Measurements from ENCODE around the gene ACTG2.

Gene ACTG2

DNA sequence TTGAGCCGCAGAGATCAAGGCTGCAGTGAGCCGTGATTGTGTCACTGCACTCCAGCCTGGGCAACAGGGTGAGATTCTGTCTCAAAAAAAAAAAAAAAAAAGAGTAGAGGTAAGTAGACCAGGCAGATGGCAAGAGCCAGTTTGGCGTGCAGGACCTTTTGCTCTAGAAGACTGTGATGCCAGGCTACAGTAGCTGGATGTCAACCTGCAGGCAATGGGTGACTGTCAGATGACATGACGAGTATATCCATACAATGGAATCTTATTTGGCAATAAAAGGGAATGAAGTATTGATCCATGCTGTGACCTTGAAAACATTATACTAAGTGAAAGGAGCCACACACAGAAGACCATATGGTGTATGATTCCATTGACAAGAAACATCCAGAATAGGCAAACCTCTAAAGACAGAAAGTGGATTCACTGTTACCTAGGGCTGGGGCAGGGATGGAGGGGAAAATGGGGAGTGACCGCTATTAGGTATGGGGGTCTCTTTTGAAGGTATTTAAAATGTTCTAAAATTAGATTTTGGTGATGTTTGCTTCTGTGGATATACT, 22.7 kb downstream of the ACTG2 start:
- DNase-seq: no peak

DNA sequence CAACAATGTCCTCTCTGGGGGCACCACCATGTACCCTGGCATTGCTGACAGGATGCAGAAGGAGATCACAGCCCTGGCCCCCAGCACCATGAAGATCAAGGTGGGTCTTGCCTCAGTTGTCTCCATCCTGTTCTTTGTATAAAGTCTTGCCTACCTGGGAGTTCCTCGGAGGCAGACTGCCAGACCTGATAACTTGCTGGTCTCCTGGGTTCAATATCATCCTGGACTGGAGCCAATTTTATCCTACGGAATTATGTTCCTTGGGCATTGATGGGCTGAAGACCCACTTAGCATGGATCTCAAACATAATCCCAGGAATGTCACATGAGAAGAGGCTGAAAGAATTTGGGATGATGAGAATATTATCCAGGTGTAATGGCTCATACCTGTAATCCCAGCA, 23.9 kb downstream of the ACTG2 start:
- no peak for DNase-seq

DNA sequence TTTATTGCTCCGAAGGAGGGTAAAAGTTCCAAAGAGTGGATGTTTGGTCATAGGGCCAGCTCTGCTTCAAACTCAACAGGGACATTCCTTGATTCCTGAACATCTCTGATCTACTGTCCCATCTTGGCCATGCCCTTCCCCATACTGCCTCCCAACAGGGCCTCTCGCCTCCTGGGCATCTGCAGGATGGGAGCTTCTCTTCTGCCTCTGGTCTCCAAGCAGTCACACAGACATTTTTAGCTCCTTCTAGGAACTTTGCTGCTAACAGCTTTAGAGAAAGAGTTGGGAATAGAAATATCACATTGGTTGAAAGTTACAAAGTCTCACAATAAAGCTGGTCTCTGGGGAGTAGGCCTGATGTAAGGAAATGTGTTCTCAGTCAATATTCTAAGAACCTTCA, 24.5 kb downstream of the ACTG2 start:
- no peak for DNase-seq

DNA sequence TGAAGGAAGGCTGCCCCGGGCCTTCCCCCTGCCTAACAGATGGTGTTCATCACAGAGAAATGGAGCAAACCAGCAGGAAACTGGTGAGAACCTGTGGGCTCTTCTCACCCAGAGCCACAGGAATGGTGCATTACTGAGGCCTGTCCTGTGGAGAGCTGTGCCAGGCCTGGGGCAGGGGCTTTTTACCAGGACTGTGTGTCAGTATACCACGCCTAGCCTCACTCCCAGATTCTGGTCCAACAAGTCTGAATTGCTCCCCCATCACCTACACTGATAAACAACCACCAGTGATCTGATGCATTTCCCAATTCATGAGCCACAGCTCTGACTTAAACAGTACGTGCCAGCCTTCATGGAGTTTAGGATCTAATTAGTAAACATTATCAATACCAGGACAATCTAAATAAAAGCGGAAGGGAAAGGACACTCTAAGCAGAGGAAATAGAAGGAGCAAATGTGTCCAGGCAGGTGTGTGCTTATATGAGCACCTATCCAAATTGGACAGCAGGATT, 24.9 kb downstream of the ACTG2 start:
- no peak for DNase-seq

DNA sequence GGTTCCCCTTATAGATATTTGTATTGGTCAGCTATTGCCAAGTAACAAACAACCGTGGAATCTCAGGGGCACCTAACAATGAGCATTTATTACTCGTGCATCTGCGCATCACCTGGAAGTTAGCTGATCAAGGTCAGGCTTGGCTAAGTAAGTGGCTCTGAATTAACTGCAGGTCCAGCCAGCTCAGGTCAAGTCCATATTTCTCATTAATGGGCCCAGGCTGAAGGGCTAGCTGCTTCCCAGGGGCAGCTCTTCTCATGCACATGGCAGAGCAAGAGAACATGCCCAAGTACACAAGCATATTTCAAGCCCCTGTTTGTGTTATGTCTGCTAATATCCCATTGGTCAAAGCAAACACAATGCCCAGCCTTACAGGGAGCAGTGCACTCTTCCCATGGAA, 26.0 kb downstream of the ACTG2 start:
- no peak for DNase-seq

DNA sequence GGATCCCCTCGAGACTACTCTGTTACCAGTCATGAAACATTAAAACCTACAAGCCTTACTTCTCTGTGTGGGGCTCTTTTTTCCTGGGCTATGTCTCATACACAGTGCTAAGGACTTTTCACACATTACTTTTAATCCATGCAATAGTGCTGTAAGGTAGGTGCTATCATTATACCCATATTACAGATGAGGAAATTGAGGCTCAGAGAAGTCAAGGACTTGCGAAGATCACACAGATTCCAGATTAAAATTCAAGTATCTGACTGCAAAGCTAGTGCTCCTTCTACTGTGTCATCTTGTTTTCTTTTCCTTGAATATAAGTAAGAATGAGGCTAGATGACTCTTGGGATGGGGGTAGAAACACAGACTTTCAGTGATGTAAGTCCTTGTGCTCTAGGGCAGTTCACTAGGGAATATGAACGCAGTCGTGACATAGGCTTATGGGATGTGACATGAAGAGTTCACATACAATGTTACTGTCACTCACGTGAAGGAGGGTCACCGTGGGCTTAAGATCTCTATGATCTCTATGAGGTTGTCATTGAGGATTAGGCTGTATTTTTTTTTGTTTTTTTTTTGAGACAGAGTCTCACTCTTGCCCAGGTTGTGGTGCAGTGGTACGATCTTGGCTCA, 26.9 kb downstream of the ACTG2 start:
- DNase-seq: no peak

DNA sequence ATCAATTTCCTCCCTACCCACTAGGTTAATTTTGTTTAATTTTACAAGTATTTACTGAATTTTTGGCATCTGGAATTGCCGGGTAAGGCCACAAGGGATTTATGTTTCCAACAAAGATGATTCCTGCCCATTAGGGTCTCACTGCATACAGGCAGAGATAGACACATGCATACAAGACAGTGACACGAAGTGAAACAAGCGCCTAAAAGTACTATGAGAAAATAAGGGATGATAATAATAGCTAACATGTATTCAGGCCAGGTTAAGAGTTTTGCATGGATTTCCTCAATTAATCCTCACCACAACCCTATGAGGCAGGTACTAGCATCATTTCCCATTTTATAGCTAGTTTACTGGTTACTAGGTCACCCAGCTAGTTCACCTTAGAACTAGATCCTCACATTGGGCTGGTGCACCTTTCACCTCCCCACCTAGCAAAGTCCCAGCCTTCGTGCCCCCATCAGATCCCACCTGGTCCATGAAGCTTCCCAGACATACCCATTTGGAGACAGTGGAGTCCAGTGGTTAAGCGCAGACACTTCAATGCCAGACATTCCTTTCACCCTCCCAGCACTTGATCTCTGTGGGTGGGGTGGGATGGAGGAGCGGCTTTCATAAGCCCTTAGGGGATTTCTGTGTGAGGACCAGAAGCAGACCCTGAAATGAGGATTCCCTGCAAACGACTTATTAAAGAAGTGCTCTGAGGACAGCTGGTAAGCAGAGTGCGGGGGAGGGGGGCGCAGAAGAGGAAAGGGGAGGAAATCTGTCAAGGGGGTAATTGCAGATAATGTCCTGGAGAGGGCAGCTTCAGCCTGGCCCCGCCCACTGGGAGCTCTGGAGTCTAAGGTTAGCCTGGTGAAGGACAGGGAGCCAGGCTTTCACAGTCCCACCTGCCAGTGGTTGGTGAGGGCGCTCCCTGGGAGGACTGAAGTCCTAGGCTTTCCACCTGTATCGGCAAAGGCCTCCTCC, 28.1 kb downstream of the ACTG2 start:
- DNase-seq: no peak

DNA sequence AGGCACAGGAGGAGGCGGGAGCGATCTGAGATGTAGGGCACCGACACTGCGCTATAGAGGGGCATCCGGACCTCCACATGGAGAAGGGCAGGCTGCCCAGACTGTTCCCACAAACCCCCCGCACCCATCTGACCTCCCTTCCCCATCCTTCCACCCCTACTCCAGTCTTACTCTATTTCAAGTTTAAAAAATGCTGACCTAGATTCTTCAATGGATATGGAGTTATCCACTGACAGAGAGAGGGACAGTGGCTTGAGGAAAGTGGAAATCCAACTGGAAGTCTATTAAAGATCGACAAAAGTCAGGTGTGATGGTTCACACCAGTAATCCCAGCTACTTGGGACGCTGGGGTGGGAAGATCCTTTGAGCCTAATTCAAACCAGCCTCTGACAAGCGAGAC, 28.8 kb downstream of the ACTG2 start:
- no peak for DNase-seq

DNA sequence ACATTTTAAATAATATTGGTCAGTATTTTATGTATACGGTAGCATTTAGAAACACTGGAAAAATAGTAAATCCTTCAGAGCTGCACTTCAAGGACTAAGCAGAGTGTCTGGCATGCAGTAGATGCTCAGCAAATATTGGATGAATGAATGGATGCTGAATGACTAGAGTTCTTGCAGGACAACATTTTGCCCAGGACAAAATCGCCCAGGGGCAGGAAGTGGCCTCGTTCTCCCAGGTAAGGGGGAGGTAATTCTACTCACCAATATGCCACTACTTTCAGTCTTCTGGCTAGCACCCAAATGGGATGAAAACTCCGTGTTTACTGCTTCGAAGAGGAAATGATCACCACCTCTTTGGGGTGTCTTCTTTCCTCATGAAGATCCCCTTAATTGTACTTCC, 29.9 kb downstream of the ACTG2 start:
- DNase-seq: no peak

DNA sequence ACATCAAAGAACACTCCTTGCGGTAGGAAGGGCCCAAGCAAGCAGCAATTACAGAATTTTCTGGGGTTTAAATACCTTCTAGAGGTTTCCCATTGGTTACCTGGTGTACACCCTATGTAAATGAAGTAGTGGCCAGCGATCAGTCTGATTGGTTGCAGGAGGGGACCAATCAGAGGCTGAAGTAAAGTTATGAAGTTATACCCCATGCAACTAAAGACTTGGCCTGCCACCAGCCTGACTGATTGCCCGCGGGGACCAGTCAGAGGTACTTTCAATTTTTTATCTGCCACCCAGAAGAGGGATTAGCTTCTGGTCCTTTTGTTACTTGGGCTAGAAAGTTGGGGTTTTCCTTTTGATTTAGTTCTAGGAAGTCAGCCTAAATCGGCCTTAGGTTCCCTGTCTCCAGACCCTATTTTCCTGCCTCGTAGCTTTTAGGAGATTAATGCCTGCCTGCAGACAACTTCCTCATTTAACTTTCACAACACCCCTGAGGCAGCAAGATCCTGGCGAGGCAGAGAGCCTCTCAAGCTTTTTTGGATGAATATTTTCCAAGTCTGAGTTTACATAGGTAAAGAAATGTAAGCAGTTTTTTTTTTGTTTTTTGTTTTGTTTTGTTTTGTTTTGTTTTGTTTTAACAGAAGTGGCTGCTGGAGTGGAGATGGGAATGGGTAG, 32.4 kb downstream of the ACTG2 start:
- no peak for DNase-seq

DNA sequence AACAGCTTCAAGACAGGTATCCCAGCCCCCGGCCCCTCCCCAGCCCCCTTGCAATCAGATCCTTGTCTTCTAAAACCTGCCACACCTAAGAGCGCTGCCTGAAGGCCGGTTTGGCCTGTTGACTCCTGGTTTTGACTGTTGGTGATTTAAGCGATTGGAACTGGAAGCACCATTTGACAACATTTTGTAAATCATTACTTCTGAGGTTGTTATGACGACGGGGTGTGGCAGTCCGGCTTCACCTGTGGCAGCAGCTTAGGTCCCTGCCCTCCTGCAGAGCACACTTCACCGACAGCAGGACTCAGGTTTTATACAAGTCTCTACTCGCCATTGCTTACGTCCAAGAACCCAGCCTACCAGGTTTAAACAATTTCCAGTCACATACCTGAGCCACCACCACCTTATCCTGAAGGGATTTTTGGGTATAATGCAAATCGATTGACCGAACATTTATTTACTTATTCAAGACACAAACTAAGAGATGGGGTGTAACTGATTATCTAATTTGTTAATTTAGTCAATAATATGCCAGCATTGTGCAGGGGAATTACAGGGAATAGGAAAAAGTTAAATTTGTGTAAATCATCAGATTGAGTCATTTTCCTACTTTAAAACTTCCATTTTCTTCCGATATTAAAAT, 33.2 kb downstream of the ACTG2 start:
- no peak for DNase-seq

DNA sequence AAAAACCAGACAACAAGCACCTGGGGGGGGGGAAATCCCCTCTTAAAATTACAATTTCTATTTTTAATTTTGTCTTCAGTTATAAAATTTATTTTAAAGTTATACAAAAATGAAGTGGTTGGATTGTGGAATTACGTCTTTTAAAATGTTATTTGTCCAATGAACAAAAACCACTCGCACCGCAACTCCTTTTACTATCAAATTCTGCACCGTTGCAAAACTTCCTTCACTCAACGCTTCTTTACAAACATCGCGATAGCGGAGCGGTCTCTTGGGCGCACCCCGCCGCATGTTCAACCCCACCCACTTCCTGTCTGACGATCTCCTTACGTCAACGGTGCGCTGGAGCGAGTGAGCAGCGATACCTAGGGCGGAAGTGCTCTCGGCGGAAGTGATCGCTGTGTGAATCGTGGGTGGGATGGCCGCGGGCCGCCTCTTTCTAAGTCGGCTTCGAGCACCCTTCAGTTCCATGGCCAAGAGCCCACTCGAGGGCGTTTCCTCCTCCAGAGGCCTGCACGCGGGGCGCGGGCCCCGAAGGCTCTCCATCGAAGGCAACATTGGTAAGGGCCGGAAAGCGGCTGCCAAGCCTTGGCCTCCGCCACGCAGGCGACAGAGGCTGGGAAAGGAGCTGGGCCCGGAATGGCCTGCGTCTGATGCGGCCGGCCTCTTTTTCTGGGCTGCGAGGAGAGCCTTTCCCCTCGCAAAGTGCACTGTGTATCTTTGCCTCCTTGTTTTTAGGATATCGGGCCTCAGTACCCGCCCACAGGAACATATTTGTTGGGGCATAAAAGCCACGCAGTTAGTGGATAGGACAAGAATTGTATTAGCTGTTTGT, 33.9 kb downstream of the ACTG2 start, which contains the start of gene DGUOK:
Gene DGUOK (plus strand): TSS at position 388 of the 835 bp plus-strand sequence. CDS start 31 bp downstream, at position 419.
- peak; percentile 96 for DNase-seq

DNA sequence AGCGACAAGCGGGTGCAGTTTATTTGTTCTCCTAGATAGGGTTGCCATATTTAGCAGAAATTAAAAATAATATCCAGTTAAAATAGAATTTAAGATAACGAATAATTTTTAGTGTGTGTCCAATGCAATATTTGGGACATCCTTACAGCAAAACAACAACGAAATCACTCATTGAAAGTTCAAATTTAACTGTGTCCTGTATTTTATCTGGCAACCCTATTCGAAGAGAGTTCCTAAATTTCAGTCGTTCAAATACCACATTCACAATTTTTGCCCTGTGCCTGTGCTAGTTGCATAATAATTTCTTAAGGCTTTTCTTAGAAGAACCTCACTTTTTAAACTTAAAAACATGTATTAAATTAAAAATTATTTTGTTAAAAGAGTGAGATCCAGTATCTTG, 34.5 kb downstream of the ACTG2 start:
- DNase-seq: no peak

DNA sequence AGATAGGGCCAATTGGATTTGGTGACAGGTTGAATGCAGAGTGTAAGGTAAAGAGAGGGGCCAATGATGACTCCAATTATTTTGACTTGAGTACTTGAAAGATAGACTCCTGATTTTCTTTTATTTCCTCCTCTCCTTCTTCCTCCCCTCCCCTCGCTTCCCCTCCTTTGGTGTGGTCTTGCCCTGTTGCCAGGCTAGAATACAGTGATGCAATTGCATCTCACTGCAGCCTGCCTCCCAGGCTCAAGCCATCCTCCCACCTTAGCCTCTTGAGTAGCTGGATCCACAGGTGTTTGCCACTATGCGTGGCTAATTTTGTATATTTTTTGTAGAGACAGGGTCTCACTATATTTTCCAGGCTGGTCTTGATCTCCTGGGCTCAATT, 36.1 kb downstream of the ACTG2 start:
- no peak for DNase-seq

DNA sequence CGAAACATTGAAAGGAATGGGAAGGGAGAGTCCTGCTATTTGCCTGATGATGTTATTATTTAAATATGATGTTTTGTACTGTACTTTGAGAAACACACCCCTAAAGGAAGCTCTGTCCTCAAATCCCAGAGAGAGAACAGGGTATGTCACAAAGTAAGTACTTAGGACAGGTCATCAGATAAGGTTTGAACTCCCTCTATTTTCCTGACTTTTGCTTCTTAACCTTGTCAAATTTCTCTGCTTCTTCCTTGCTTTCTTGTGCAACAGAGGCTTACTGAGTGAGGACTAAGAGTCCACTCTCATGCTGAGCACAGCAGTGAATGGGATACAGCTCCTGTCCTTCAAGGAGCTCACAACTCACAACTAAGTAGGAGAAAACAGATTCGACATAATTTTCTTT, 37.6 kb downstream of the ACTG2 start:
- DNase-seq: no peak

DNA sequence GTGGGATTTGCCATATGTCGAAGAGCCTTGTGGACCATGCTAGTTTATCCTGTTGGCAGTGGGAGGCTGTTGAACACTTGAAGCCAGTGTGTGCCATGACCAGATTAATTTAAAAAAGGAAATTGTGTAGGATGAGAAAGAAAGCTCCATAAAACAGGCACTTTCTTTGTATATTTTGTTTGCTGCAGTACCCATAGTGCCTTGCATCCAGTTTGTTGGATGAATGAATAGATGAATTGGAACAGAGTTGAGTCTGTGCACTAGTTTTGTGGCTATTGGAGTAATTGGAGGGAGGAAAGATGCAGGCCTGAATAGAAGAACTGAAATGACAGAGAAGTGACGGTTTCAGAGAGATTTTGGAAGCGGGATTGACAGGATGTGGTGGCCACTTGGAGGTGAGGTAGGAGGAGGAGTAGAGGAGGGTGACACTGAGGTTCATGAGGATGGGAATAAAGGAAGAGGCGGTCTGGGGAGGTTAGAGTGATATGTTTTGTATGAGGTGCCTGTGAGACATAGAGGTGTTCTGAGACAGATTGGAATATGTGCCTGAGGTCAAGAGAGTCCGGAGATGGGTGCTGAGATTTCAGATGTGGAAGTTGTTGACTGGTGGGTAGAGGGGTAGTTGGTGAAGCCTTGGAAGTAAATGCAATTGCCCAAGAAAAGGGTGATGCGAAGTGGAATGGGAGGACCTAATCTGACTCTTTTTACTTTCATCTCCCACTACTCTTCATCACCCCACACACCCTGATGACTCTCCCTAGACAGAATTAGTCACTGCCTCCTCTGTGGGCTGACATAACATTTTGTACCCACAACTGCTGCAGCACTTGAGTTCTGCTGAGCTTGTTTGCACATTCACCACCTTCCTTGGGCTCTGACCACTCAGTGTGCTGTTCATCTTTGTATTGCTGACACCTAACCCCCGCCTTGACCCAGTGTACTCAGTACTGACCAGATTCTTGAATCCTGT, 39.0 kb downstream of the ACTG2 start:
- no peak for DNase-seq

DNA sequence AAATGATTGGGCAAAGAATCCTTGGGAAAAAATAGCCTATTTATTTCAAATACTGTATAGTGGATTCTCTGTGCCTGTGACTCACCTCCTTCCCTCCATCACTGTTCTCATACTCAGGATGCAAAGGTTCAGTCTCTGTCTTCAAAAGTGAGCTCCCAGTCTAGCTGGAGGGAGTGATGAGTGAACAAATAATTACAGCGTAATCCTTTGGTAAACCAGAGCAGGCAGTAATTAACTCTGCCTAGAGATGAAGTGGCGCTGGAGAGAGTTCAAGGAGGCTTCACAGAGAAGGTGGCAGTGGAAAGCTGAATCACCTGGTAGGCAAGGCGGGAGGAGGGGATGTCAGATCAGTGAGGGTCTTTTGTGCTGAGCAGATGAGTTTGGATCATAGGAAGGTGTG, 40.4 kb downstream of the ACTG2 start:
- no peak for DNase-seq

DNA sequence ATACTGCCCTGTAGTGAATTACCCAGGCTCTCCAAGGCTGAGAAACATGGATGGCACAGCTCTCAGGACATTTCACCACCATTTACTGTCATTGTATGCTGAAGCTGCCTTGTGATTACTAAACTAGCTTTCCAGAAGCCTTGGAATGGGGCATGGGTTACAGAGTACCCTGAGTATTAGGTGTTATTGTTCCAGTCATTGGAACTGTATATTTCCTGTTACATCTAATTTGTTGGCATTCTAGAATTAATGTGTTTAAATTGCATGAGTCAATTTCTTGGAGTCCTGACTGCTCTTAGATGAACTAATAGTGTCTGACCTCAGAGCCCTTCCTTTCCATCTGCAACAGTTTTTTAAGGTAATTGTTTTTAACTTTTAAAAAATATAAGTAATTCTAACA, 42.8 kb downstream of the ACTG2 start:
- DNase-seq: no peak

DNA sequence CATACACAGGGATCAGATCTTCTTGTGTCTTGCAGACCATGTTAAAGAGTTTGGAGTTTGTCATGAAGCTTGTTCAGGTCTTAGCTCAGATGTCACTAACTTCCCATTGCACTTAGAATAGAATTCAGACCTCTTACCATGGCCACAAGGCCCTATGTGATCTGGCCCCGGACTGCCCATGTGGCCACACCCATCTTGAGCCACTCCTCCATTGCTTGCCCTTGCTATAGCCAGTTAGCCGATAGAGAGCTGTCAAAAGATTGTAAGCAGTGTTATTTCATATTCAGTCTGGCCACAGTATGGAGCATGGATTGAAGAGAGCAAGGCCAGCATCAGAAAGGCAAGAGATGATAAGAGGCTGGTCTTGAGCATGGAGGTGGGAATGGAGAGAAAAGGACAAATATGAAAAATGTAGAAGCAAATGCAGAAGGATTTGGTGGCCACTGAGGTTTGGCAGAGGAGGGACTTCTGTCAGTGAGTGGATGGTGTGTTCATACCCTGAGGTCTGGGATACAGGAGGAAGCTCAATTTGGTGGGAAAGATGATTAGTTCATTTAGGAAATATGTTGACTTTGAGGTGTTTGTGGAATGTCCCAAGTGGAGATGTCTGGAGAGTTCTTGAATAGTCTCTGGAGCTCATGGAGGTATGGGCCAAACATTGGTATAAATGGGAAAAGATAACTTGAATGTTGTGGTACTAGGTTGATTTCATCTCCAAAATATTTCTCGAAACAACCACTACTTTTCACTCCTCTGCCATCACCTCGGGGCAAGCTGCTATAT, 44.5 kb downstream of the ACTG2 start:
- DNase-seq: no peak

DNA sequence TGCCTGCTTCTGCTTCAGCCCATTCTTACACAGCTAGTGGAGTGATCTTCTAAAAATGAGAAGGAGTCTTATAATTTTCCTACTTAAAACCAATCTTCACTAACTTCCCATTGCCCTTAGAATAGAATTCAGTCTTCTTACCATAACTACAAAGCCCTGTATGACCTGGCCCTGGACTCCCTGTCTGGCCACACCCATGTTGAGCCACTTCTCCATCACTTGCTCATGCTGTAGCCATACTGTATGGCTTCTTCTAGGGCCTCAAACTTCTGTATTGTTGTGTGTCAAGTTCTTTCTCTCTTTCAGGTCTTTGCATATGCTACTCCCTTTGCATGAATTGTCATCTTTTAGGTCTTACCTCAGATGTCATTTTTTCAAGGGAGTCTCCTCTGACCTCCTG, 45.1 kb downstream of the ACTG2 start:
- no peak for DNase-seq
